Measurements from ENCODE around the gene SRGAP3. TPM values are rescaled to one million over a fixed set of nuclear protein-coding genes. Genes with fewer than 3 reads are reported as not detected.

The SRGAP3 gene
- total RNA-seq, 5 donors from 2014 or later (not counting 1 experiment from before 2014, with no cell fraction given), result 1.4 to 4.4 (median 2.8) TPM

- no peaks in the 10 kb centered on the region for H3K4me1 Mint-ChIP-seq
- ChIA-PET POLR2A (no interaction called here), CTCF (no interaction called here)
- no peak overlapping the region for H3K4me3 Mint-ChIP-seq
- H3K4me1 ChIP-seq (ENCODE audit: control insufficient read depth in 1 of 2, extremely low read depth in 1 of 2, insufficient read depth in 2 of 2, low read length in 2 of 2), result no peaks in the 10 kb centered on the region
- no peak for ATAC-seq (replicated peaks in 1 of 4)
- H3K27ac Mint-ChIP-seq, result no peak overlapping the region
- H3K27me3 Mint-ChIP-seq, result no peaks in the 10 kb centered on the region
- H3K36me3 ChIP-seq (ENCODE audit: control insufficient read depth in 2 of 2, extremely low read depth in 1 of 2, insufficient read depth in 1 of 2, low read length in 1 of 2), result no peaks in the 10 kb centered on the region
- no peaks in the 10 kb centered on the region for H3K9me3 Mint-ChIP-seq
- no peaks in the 10 kb centered on the region for H3K36me3 Mint-ChIP-seq
- no peaks in the 10 kb centered on the region for H3K27me3 ChIP-seq (replicated peaks in 1 of 2; ENCODE audit: control insufficient read depth in 2 of 2, extremely low read depth in 1 of 2, insufficient read depth in 2 of 2, low read length in 1 of 2)
- no peak overlapping the region for H3K27ac ChIP-seq (ENCODE audit: low read length)
- no peak for DNase-seq
- H3K4me3 ChIP-seq (ENCODE audit: control insufficient read depth in 1 of 2, extremely low read depth in 1 of 2, low read length in 1 of 2), result no peak overlapping the region
- no peaks in the 10 kb centered on the region for H3K9me3 ChIP-seq
- 40% methylated on average over 1 of the region's 2 CpGs for WGBS (ENCODE audit: insufficient coverage)
Observed at GRCh38 chr3:9080163-9080562, 169.3 kb downstream of the SRGAP3 start.

DNA sequence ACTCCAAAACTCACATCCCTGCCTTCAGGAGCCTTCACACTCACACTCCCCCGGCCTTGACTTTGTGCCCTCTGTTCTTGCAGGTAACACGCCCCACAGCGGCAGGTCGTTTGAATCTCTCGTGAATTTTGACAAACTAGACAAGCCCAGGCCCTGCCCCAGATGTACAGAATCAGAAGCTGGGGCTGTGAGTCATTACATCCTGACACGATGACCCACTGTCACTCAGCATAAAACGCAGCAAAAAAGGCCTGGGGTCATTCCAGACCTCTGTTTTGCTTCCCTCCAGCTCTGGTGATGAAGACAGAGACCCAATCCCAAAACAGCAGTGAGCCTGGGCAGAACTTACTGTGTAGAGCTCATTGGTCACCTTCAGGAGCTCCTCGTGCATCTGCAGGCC lies 169.8 kb downstream of the SRGAP3 start:
- no peaks in the 10 kb centered on the region for H3K4me1 Mint-ChIP-seq
- H3K36me3 Mint-ChIP-seq, result no peaks in the 10 kb centered on the region
- no peaks in the 10 kb centered on the region for H3K9me3 Mint-ChIP-seq
- Histone ChIP-seq H3K9me3 (no peaks in the 10 kb centered on the region), H3K36me3 (ENCODE audit: control insufficient read depth in 2 of 2, extremely low read depth in 1 of 2, insufficient read depth in 1 of 2, low read length in 1 of 2) (no peaks in the 10 kb centered on the region), H3K4me3 (ENCODE audit: control insufficient read depth in 1 of 2, extremely low read depth in 1 of 2, low read length in 1 of 2) (no peak overlapping the region), H3K4me1 (ENCODE audit: control insufficient read depth in 1 of 2, extremely low read depth in 1 of 2, insufficient read depth in 2 of 2, low read length in 2 of 2) (no peaks in the 10 kb centered on the region), H3K27ac (ENCODE audit: low read length) (no peak overlapping the region), H3K27me3 (replicated peaks in 1 of 2; ENCODE audit: control insufficient read depth in 2 of 2, extremely low read depth in 1 of 2, insufficient read depth in 2 of 2, low read length in 1 of 2) (no peaks in the 10 kb centered on the region)
- H3K27me3 Mint-ChIP-seq, result no peaks in the 10 kb centered on the region
- DNase-seq, result no peak
- ATAC-seq (replicated peaks in 1 of 4), result no peak
- 76% methylated on average over 8 of the region's 8 CpGs for WGBS (ENCODE audit: insufficient coverage)
- H3K4me3 Mint-ChIP-seq, result no peak overlapping the region
- ChIA-PET CTCF (no interaction called here), POLR2A (no interaction called here)
- no peak overlapping the region for H3K27ac Mint-ChIP-seq

DNA sequence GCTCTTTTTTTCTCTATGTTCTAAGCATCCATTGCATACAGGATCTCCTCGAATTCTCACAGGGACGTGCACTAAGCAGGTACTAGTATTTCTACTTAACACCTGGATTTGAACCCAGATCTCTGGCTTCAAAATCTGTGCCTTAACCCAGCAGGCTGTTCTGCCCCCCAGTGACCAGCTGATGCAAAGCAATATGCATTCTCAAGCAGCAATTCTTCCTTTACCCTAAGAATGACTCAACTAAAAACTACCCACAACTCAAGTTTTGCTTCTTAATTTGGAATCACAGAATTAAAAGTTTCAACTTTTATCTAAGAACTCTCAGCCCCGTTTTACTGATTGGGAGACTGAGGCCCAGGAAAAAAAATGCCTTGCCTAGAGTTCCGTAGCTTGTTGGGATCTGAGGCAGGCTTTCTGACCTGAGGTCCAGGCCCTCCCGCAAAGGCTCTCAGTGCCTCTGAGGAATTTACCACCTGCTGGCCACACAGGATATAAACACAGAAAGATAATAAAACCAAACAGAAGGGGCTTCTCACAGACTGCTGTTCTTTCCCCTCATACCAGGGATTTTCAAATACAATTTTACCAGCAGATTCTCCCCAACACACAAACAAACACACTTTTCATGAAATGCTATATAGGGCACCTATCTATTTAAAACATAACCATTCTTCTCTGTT lies 170.7 kb downstream of the SRGAP3 start:
- ATAC-seq (replicated peaks in 1 of 4), result no peak
- no peak overlapping the region for H3K27ac ChIP-seq (ENCODE audit: low read length)
- Mint-ChIP-seq H3K27me3 (no peaks in the 10 kb centered on the region), H3K27ac (no peak overlapping the region), H3K9me3 (no peaks in the 10 kb centered on the region), H3K4me1 (no peaks in the 10 kb centered on the region), H3K36me3 (no peaks in the 10 kb centered on the region), H3K4me3 (no peak overlapping the region)
- ChIA-PET POLR2A (no interaction called here), CTCF (no interaction called here)
- no peak for DNase-seq
- H3K27me3 ChIP-seq (replicated peaks in 1 of 2; ENCODE audit: control insufficient read depth in 2 of 2, extremely low read depth in 1 of 2, insufficient read depth in 2 of 2, low read length in 1 of 2), result no peaks in the 10 kb centered on the region
- H3K9me3 ChIP-seq, result no peaks in the 10 kb centered on the region
- no peaks in the 10 kb centered on the region for H3K36me3 ChIP-seq (ENCODE audit: control insufficient read depth in 2 of 2, extremely low read depth in 1 of 2, insufficient read depth in 1 of 2, low read length in 1 of 2)
- WGBS (ENCODE audit: insufficient coverage), result 79% methylated on average over 4 of the region's 5 CpGs
- H3K4me1 ChIP-seq (ENCODE audit: control insufficient read depth in 1 of 2, extremely low read depth in 1 of 2, insufficient read depth in 2 of 2, low read length in 2 of 2), result no peaks in the 10 kb centered on the region
- no peak overlapping the region for H3K4me3 ChIP-seq (ENCODE audit: control insufficient read depth in 1 of 2, extremely low read depth in 1 of 2, low read length in 1 of 2)

GRCh38 chr3:9077029-9077428 lies 172.4 kb downstream of the SRGAP3 start:
- no peak overlapping the region for H3K27ac ChIP-seq (ENCODE audit: low read length)
- Mint-ChIP-seq H3K4me1 (no peaks in the 10 kb centered on the region), H3K36me3 (no peaks in the 10 kb centered on the region), H3K9me3 (no peaks in the 10 kb centered on the region), H3K27ac (no peak overlapping the region), H3K4me3 (no peak overlapping the region), H3K27me3 (peaks cover 0 to 2% of the 10 kb centered on the region in 2 donors)
- H3K27me3 ChIP-seq (replicated peaks in 1 of 2; ENCODE audit: control insufficient read depth in 2 of 2, extremely low read depth in 1 of 2, insufficient read depth in 2 of 2, low read length in 1 of 2), result peaks cover 0 to under 1% of the 10 kb centered on the region in 2 experiments
- no peak for ATAC-seq (replicated peaks in 1 of 4)
- ChIA-PET CTCF (no interaction called here), POLR2A (interaction anchor here in 1 of 2 donors (0.6 kb wide), 1 partner anchor 162 kb away, joined by 6 read pairs; no protein-coding TSS in a partner anchor)
- no CpG with 5 or more reads among the region's 4 CpGs for WGBS (ENCODE audit: insufficient coverage)
- no peaks in the 10 kb centered on the region for H3K4me1 ChIP-seq (ENCODE audit: control insufficient read depth in 1 of 2, extremely low read depth in 1 of 2, insufficient read depth in 2 of 2, low read length in 2 of 2)
- H3K4me3 ChIP-seq (ENCODE audit: control insufficient read depth in 1 of 2, extremely low read depth in 1 of 2, low read length in 1 of 2), result no peak overlapping the region
- H3K9me3 ChIP-seq, result no peaks in the 10 kb centered on the region
- no peak for DNase-seq
- no peaks in the 10 kb centered on the region for H3K36me3 ChIP-seq (ENCODE audit: control insufficient read depth in 2 of 2, extremely low read depth in 1 of 2, insufficient read depth in 1 of 2, low read length in 1 of 2)

- peaks cover 0 to 3% of the 10 kb centered on the region in 2 experiments for H3K27me3 ChIP-seq (replicated peaks in 1 of 2; ENCODE audit: control insufficient read depth in 2 of 2, extremely low read depth in 1 of 2, insufficient read depth in 2 of 2, low read length in 1 of 2)
- H3K4me3 ChIP-seq (ENCODE audit: control insufficient read depth in 1 of 2, extremely low read depth in 1 of 2, low read length in 1 of 2), result no peak overlapping the region
- POLR2A ChIA-PET, result no interaction called here
- no peak overlapping the region for H3K27ac ChIP-seq (ENCODE audit: low read length)
- Mint-ChIP-seq H3K36me3 (no peaks in the 10 kb centered on the region), H3K9me3 (no peaks in the 10 kb centered on the region), H3K4me1 (no peaks in the 10 kb centered on the region), H3K27me3 (peaks cover 0 to 2% of the 10 kb centered on the region in 2 donors), H3K27ac (no peak overlapping the region), H3K4me3 (no peak overlapping the region)
- H3K4me1 ChIP-seq (ENCODE audit: control insufficient read depth in 1 of 2, extremely low read depth in 1 of 2, insufficient read depth in 2 of 2, low read length in 2 of 2), result no peaks in the 10 kb centered on the region
- WGBS (ENCODE audit: insufficient coverage), result 100% methylated on average over 1 of the region's 1 CpG
- no peaks in the 10 kb centered on the region for H3K9me3 ChIP-seq
- H3K36me3 ChIP-seq (ENCODE audit: control insufficient read depth in 2 of 2, extremely low read depth in 1 of 2, insufficient read depth in 1 of 2, low read length in 1 of 2), result no peaks in the 10 kb centered on the region
- CTCF ChIA-PET, result no interaction called here
- ATAC-seq (replicated peaks in 1 of 4), result no peak
- DNase-seq, result no peak
Observed at GRCh38 chr3:9075762-9076161, 173.7 kb downstream of the SRGAP3 start.

DNA sequence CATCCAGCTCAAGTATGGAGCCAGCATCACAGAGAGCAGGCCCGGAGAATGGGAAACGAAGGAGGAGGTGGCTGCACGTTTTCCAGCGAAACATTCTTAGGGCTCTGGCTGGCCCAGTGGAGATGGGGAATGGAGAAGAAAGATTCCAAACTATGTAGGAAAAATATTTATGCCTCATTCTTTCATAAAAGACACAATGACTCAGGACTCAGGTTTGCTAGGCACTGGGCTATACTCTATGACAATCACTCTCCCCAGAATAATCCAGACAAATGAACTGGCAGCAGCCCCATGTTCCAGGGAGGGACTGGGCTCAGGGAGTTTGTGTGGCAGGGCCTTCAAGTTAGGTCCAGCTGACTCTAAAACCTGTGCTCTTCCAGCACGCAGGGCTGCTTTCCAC lies 175.4 kb downstream of the SRGAP3 start:
- ChIA-PET CTCF (no interaction called here), POLR2A (no interaction called here)
- Mint-ChIP-seq H3K36me3 (no peaks in the 10 kb centered on the region), H3K9me3 (no peaks in the 10 kb centered on the region), H3K4me3 (no peak overlapping the region), H3K27ac (no peak overlapping the region), H3K27me3 (peaks cover 0 to 2% of the 10 kb centered on the region in 2 donors), H3K4me1 (no peaks in the 10 kb centered on the region)
- H3K9me3 ChIP-seq, result no peaks in the 10 kb centered on the region
- H3K4me3 ChIP-seq (ENCODE audit: control insufficient read depth in 1 of 2, extremely low read depth in 1 of 2, low read length in 1 of 2), result no peak overlapping the region
- no peak for DNase-seq
- H3K4me1 ChIP-seq (ENCODE audit: control insufficient read depth in 1 of 2, extremely low read depth in 1 of 2, insufficient read depth in 2 of 2, low read length in 2 of 2), result no peaks in the 10 kb centered on the region
- no peak overlapping the region for H3K27ac ChIP-seq (ENCODE audit: low read length)
- no CpG with 5 or more reads among the region's 5 CpGs for WGBS (ENCODE audit: insufficient coverage)
- no peaks in the 10 kb centered on the region for H3K36me3 ChIP-seq (ENCODE audit: control insufficient read depth in 2 of 2, extremely low read depth in 1 of 2, insufficient read depth in 1 of 2, low read length in 1 of 2)
- peaks cover 0 to 3% of the 10 kb centered on the region in 2 experiments for H3K27me3 ChIP-seq (replicated peaks in 1 of 2; ENCODE audit: control insufficient read depth in 2 of 2, extremely low read depth in 1 of 2, insufficient read depth in 2 of 2, low read length in 1 of 2)
- ATAC-seq (replicated peaks in 1 of 4), result no peak

DNA sequence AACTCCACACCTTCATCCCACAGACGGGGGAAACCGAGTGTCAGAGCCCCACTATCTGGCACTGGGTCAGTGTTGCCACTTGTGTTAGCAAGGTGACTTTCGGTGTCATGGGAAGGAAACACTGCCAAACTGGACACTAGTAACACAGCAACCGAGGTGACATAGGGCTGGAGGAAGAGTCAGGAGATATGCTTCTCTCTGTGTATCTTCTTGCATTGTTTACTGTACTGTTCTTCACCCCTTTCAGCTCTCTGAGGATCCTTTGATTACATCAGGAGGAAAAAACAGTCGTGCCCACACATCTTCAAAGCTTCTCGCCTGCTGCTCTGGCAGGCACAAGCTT lies 176.8 kb downstream of the SRGAP3 start:
- WGBS (ENCODE audit: insufficient coverage), result 75% methylated on average over 4 of the region's 6 CpGs
- ChIA-PET POLR2A (no interaction called here), CTCF (no interaction called here)
- H3K4me1 ChIP-seq (ENCODE audit: control insufficient read depth in 1 of 2, extremely low read depth in 1 of 2, insufficient read depth in 2 of 2, low read length in 2 of 2), result no peaks in the 10 kb centered on the region
- Mint-ChIP-seq H3K4me3 (no peak overlapping the region), H3K4me1 (no peaks in the 10 kb centered on the region), H3K27ac (no peak overlapping the region), H3K9me3 (no peaks in the 10 kb centered on the region), H3K36me3 (no peaks in the 10 kb centered on the region), H3K27me3 (peaks cover 0 to 2% of the 10 kb centered on the region in 2 donors)
- no peak for ATAC-seq (replicated peaks in 1 of 4)
- H3K9me3 ChIP-seq, result no peaks in the 10 kb centered on the region
- H3K27me3 ChIP-seq (replicated peaks in 1 of 2; ENCODE audit: control insufficient read depth in 2 of 2, extremely low read depth in 1 of 2, insufficient read depth in 2 of 2, low read length in 1 of 2), result peaks cover 0 to 3% of the 10 kb centered on the region in 2 experiments
- H3K27ac ChIP-seq (ENCODE audit: low read length), result no peak overlapping the region
- no peak for DNase-seq
- H3K36me3 ChIP-seq (ENCODE audit: control insufficient read depth in 2 of 2, extremely low read depth in 1 of 2, insufficient read depth in 1 of 2, low read length in 1 of 2), result no peaks in the 10 kb centered on the region
- H3K4me3 ChIP-seq (ENCODE audit: control insufficient read depth in 1 of 2, extremely low read depth in 1 of 2, low read length in 1 of 2), result no peak overlapping the region
